Neuronal stem cell (in vitro differentiated cells): ENCODE results near the gene MLST8.

ENCODE experiments used
- DNase-seq: peaks from one replicate; pipeline ENCODE4 v3.0.0-alpha.2; 2013; ENCODE audit warnings: low spot score
- H2AFZ ChIP-seq: one replicate; pipeline ENCODE4 v1.6.1; 2013; ENCODE audit warnings: mild to moderate bottlenecking, low read length, inconsistent platforms
- H2AK5ac ChIP-seq: 2 replicates; pipeline ENCODE4 v1.6.1; 2013; ENCODE audit warnings: low read depth, mild to moderate bottlenecking, inconsistent platforms, low read length, moderate library complexity, mixed read lengths
- H2BK120ac ChIP-seq: 2 replicates; pipeline ENCODE4 v1.6.1; 2013; ENCODE audit warnings: low read depth, mild to moderate bottlenecking, inconsistent platforms, low read length, moderate library complexity, mixed read lengths
- H2BK12ac ChIP-seq: one replicate; pipeline ENCODE4 v1.6.1; 2013; ENCODE audit warnings: low read length, inconsistent platforms
- H2BK15ac ChIP-seq: 2 replicates; pipeline ENCODE4 v1.6.1; 2013; ENCODE audit warnings: mild to moderate bottlenecking, low read length, inconsistent platforms, mixed read lengths
- H2BK5ac ChIP-seq: one replicate; pipeline ENCODE4 v1.6.1; 2013; ENCODE audit warnings: inconsistent platforms, mild to moderate bottlenecking, low read length, moderate library complexity
- H3K14ac ChIP-seq: one replicate; pipeline ENCODE4 v1.6.1; 2013; ENCODE audit warnings: low read length, inconsistent platforms
- H3K18ac ChIP-seq: 2 replicates; pipeline ENCODE4 v1.6.1; 2013; ENCODE audit warnings: low read length, inconsistent platforms
- H3K23ac ChIP-seq: 2 replicates; pipeline ENCODE4 v1.6.1; 2013; ENCODE audit warnings: low read depth, mild to moderate bottlenecking, mixed read lengths, low read length, inconsistent platforms; ENCODE audit not compliant: poor library complexity
- H3K27ac ChIP-seq: replicated peaks from 3 replicates; pipeline ENCODE4 v1.5.1; 2013; ENCODE audit warnings: low read length, inconsistent platforms
- H3K27me3 ChIP-seq, 3 experiments: 2 replicates each; pipeline ENCODE4 v1.6.1; 2013; ENCODE audit warnings: low read length in 3 of 3, mild to moderate bottlenecking in 2 of 3, inconsistent platforms in 1 of 3, low read depth in 1 of 3, mixed read lengths in 1 of 3, moderate library complexity in 1 of 3; ENCODE audit not compliant: control insufficient read depth in 3 of 3, insufficient read depth in 3 of 3
- H3K36me3 ChIP-seq, 2 donors: replicated peaks in 1 of 2; 2 replicates each; pipeline ENCODE4 v1.6.1; 2013; ENCODE audit warnings: low read length in 2 of 2; ENCODE audit not compliant: control insufficient read depth in 2 of 2, insufficient read depth in 2 of 2
- H3K4ac ChIP-seq: 2 replicates; pipeline ENCODE4 v1.6.1; 2013; ENCODE audit warnings: inconsistent platforms, mild to moderate bottlenecking, low read length, moderate library complexity
- H3K4me1 ChIP-seq, 2 donors: 1 replicate in 1 of 2; 2 replicates in 1 of 2; pipeline ENCODE4 v1.6.1; 2013; ENCODE audit warnings: low read length in 2 of 2, low read depth in 1 of 2; ENCODE audit not compliant: control insufficient read depth in 2 of 2, insufficient read depth in 1 of 2
- H3K4me2 ChIP-seq: one replicate; pipeline ENCODE4 v1.6.1; 2013; ENCODE audit warnings: mild to moderate bottlenecking, low read length, inconsistent platforms; ENCODE audit not compliant: insufficient read depth, poor library complexity, severe bottlenecking
- H3K4me3 ChIP-seq, 2 donors: 2 replicates each; pipeline ENCODE4 v1.5.1; 2013; ENCODE audit warnings: low read length in 2 of 2, mild to moderate bottlenecking in 2 of 2, inconsistent platforms in 1 of 2, moderate library complexity in 1 of 2
- H3K79me1 ChIP-seq: one replicate; pipeline ENCODE4 v1.6.1; 2013; ENCODE audit warnings: low read depth, mild to moderate bottlenecking, inconsistent platforms, low read length, moderate library complexity
- H3K9ac ChIP-seq: one replicate; pipeline ENCODE4 v1.6.1; 2013; ENCODE audit warnings: mild to moderate bottlenecking, low read depth, low read length, inconsistent platforms; ENCODE audit not compliant: poor library complexity
- H3K9me3 ChIP-seq, 2 donors: replicated peaks in 1 of 2; 2 replicates each; pipeline versions ENCODE3 to v1.6.1; 2013; ENCODE audit warnings: low read length in 2 of 2, mild to moderate bottlenecking in 2 of 2, inconsistent platforms in 1 of 2, low read depth in 1 of 2, mixed read lengths in 1 of 2, moderate library complexity in 1 of 2; ENCODE audit not compliant: control insufficient read depth in 2 of 2, insufficient read depth in 1 of 2
- H4K8ac ChIP-seq: one replicate; pipeline ENCODE4 v1.6.1; 2013; ENCODE audit warnings: low read depth, mild to moderate bottlenecking, inconsistent platforms, low read length, moderate library complexity
- H4K91ac ChIP-seq: one replicate; pipeline ENCODE4 v1.6.1; 2013; ENCODE audit warnings: low read length, low read depth, mild to moderate bottlenecking, inconsistent platforms; ENCODE audit not compliant: poor library complexity
- WGBS, 2 donors: extraction: QIAGEN DNeasy Blood & Tissue Kit; methylation state at CpG; one replicate each; pipeline ENCODE4 v1.1.7; 2013; ENCODE audit warnings: missing lambda C conversion rate in 2 of 2, mixed read lengths in 1 of 2; ENCODE audit not compliant: insufficient read length in 2 of 2, insufficient replicate concordance in 1 of 2; ENCODE audit errors: extremely low coverage in 2 of 2; 5-methylcytosine and 5-hydroxymethylcytosine counted together

MLST8 gene

DNA sequence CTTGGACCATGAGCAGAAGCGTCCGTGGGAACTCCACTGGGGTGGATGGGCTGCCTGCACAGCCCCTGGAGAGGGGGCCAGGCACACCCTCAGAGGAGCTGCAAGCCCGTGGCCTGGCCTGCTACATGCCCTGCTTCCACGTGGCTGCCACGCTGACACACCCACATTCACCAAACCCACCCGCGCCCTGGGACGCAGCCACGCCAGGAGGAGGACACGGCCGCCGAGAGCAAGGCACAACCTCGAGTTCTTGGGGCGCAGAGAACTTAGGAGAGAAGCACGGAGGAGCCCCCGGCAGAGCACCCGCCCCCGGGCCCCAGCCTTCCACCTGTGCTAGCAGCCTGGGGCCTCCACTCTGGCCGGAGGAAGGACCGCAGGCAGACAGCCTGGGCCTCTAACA is 27.7 kb upstream of the MLST8 start:
- H3K4ac ChIP-seq = no peak overlapping the region
- no peak overlapping the region for H2AK5ac ChIP-seq
- H3K23ac ChIP-seq = no peak overlapping the region
- H3K36me3 ChIP-seq = peaks cover 25 to 63% of the 10 kb centered on the region in 2 donors
- H3K27me3 ChIP-seq = no peaks in the 10 kb centered on the region
- no peak overlapping the region for H3K4me2 ChIP-seq
- no peak overlapping the region for H2BK120ac ChIP-seq
- no peak overlapping the region for H4K8ac ChIP-seq
- no peak overlapping the region for H2BK15ac ChIP-seq
- DNase-seq = no peak
- H3K27ac ChIP-seq = no peak overlapping the region
- H2BK5ac ChIP-seq = peak overlapping the region; percentile 5
- no peak overlapping the region for H3K9ac ChIP-seq
- H3K4me3 ChIP-seq = no peak overlapping the region
- no peak overlapping the region for H4K91ac ChIP-seq
- H3K18ac ChIP-seq = no peak overlapping the region
- H3K9me3 ChIP-seq = no peaks in the 10 kb centered on the region
- no CpG with 5 or more reads among the region's 20 CpGs for WGBS, 2 donors
- peaks cover 2% of the 10 kb centered on the region for H3K79me1 ChIP-seq
- no peak overlapping the region for H2AFZ ChIP-seq
- H3K14ac ChIP-seq = no peak overlapping the region
- no peak overlapping the region for H2BK12ac ChIP-seq
- peaks cover 0 to 3% of the 10 kb centered on the region in 2 donors for H3K4me1 ChIP-seq

DNA sequence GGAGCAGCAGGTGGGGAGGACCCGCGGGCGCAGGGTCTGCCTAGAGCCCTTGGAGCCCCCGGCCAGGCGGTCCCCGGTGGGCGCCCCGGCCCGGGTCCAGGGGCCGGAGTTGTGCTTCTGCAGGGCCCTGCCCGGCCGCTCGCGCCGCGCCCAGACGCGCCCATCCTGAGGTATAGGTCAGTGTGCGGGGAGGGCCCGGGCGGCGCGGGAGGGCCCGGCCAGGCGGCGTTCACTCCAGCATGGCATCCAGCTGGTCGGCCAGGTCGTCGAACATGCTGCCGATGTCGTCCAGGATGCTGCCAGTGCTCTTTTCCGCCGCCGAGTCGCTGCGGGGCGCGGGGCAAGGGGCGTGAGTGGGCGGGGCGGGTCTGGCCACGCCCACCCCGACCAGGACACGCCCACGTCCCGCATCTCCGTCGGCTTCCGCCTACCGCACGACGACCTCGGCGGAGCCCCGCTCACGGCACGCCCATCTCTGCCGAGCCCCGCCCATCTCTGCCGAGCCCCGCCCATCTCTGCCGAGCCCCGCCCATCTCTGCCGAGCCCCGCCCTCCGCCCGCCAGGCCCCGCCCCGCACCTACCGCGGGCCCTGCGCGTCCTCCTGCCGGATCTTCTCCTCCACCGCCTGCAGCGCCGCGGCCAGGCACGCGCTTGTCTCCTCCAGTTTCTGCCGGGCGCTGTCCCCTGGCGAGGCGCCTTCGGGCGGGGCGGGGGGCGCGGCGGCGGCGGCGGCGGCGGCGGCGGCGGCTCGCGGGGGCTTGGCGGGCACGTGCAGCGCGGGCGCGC is 26.7 kb upstream of the MLST8 start:
- Histone ChIP-seq H3K9me3 (no peaks in the 10 kb centered on the region), H4K91ac (no peak overlapping the region), H3K27ac (no peak overlapping the region), H2BK12ac (no peak overlapping the region), H2BK15ac (no peak overlapping the region), H3K27me3 (no peaks in the 10 kb centered on the region), H3K23ac (no peak overlapping the region), H2BK5ac (no peak overlapping the region), H3K9ac (no peak overlapping the region), H3K14ac (no peak overlapping the region), H3K4ac (no peak overlapping the region), H4K8ac (no peak overlapping the region), H2BK120ac (no peak overlapping the region), H3K18ac (peak overlapping the region; percentile 57), H3K79me1 (peaks cover 2% of the 10 kb centered on the region), H2AFZ (no peak overlapping the region), H3K4me2 (peak overlapping the region; percentile 18), H3K4me3 (no peak overlapping the region), H3K36me3 (peaks cover 27 to 61% of the 10 kb centered on the region in 2 donors), H3K4me1 (peaks cover 0 to 3% of the 10 kb centered on the region in 2 donors), H2AK5ac (peak overlapping the region; percentile 83)
- WGBS, 2 donors = no CpG with 5 or more reads among the region's 106 CpGs
- no peak for DNase-seq

DNA sequence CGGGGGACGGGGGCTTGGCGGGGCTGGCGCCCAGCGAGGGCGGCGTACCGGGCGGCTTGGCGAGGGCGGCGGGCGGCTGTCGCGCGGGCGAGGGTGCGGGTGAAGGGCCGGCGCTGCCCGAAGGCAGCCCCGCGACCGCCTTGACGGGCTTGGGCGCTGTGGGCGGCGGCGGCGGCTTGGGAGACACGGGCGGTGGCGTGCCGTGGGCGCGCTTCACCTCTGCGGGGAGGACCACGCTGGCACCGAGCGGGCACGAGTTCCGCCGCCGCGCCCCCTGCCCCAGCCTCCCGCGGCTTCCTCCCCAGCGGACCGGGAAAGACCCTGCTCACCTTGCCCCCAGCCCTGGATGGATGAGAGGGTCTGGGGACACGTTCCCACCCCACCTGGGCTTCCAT is 26.1 kb upstream of the MLST8 start:
- Histone ChIP-seq H3K4me1 (peaks cover 0 to 3% of the 10 kb centered on the region in 2 donors), H3K9me3 (no peaks in the 10 kb centered on the region), H3K9ac (no peak overlapping the region), H3K18ac (peak overlapping the region; percentile 76), H2AK5ac (peak overlapping the region; percentile 83), H4K8ac (no peak overlapping the region), H3K27ac (no peak overlapping the region), H2BK120ac (no peak overlapping the region), H3K27me3 (no peaks in the 10 kb centered on the region), H3K36me3 (peaks cover 23 to 58% of the 10 kb centered on the region in 2 donors), H3K4me3 (no peak overlapping the region), H2AFZ (no peak overlapping the region), H3K23ac (no peak overlapping the region), H2BK5ac (no peak overlapping the region), H4K91ac (no peak overlapping the region), H3K4me2 (peak overlapping the region; percentile 18), H3K79me1 (peaks cover 2% of the 10 kb centered on the region), H2BK15ac (no peak overlapping the region), H3K4ac (peak overlapping the region; percentile 53), H3K14ac (no peak overlapping the region), H2BK12ac (no peak overlapping the region)
- no CpG with 5 or more reads among the region's 50 CpGs for WGBS, 2 donors
- no peak for DNase-seq

DNA sequence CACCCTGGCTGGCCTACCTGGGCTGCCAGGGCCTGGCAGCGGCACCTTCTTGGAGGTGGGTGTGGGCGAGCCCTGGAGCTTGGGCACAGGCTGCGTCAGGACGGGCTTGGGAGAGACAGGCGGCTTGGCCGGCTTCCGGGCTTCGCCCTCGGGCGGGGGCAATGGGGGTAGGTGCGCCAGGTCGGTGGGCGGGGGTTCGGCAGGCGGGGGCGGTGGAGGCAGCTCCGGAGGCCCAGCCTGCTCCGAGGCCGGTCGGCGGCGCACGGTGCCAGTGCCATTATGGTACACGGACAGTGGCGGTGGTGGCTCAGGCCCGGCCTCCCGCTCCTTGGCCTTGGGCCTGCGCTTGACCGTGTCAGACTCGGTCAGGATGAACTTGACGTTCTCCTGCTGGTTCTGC is 25.7 kb upstream of the MLST8 start:
- H3K36me3 ChIP-seq = peaks cover 18 to 53% of the 10 kb centered on the region in 2 donors
- no peak overlapping the region for H2BK15ac ChIP-seq

More for the DNA sequence above, 25.7 kb upstream of the MLST8 start:
- H3K9me3 ChIP-seq = no peaks in the 10 kb centered on the region
- no peaks in the 10 kb centered on the region for H3K27me3 ChIP-seq
- no CpG with 5 or more reads among the region's 31 CpGs for WGBS, 2 donors
- H3K18ac ChIP-seq = peak overlapping the region; percentile 76
- no peak for DNase-seq
- H2AK5ac ChIP-seq = peak overlapping the region; percentile 83
- peaks cover 2% of the 10 kb centered on the region for H3K79me1 ChIP-seq
- no peak overlapping the region for H2BK5ac ChIP-seq
- no peak overlapping the region for H2AFZ ChIP-seq
- H2BK12ac ChIP-seq = no peak overlapping the region
- H4K91ac ChIP-seq = no peak overlapping the region
- H3K4me1 ChIP-seq = peaks cover 0 to 3% of the 10 kb centered on the region in 2 donors
- no peak overlapping the region for H2BK120ac ChIP-seq
- H3K4ac ChIP-seq = no peak overlapping the region
- H4K8ac ChIP-seq = no peak overlapping the region
- no peak overlapping the region for H3K27ac ChIP-seq
- no peak overlapping the region for H3K23ac ChIP-seq
- H3K4me3 ChIP-seq = no peak overlapping the region
- no peak overlapping the region for H3K14ac ChIP-seq
- H3K4me2 ChIP-seq = no peak overlapping the region
- no peak overlapping the region for H3K9ac ChIP-seq
